Heart right ventricle (tissue), 16 donors: ENCODE data around the gene PAFAH1B1. TPM values are rescaled to one million over a fixed set of nuclear protein-coding genes. Genes with fewer than 3 reads are reported as not detected.
A peak's percentile ranks its signal among the peaks of the same experiment; 100 is the strongest.

Source experiments
- ATAC-seq, 8 donors: fragments of 200-7000 bp; cut with Tn5 transposase; one replicate each; pipeline ENCODE4 v1.9.1; 2020; ENCODE audit warnings: mild to moderate bottlenecking in 8 of 8, moderate library complexity in 8 of 8, moderate number of reproducible peaks in 1 of 8
- DNase-seq, 2 donors: peaks; one replicate each; pipeline ENCODE4 v3.0.0-alpha.2; 2020
- H3K27ac ChIP-seq, 10 donors: fragments of 200-600 bp; sonication (generic) in 2 of 10; one replicate each; pipeline versions ENCODE4 v1.5.0 to v1.8.0; 2020 to 2022; ENCODE audit warnings: mild to moderate bottlenecking in 3 of 10
- H3K27me3 ChIP-seq, 7 donors: fragments of 200-600 bp; one replicate each; pipeline ENCODE4 v1.8.0; 2021 to 2022; ENCODE audit warnings: mild to moderate bottlenecking in 2 of 7
- H3K36me3 ChIP-seq, 9 donors: fragments of 200-600 bp; sonication (generic) in 1 of 9; one replicate each; pipeline versions ENCODE4 v1.5.0 to v1.8.0; 2020 to 2022; ENCODE audit warnings: mild to moderate bottlenecking in 2 of 9
- H3K4me1 ChIP-seq, 9 donors: fragments of 200-600 bp; sonication (generic) in 1 of 9; one replicate each; pipeline versions ENCODE4 v1.5.0 to v1.8.0; 2020 to 2022; ENCODE audit warnings: mild to moderate bottlenecking in 4 of 9
- H3K4me3 ChIP-seq, 10 donors: fragments of 200-600 bp; sonication (generic) in 2 of 10; one replicate each; pipeline versions ENCODE4 v1.5.0 to v1.8.0; 2020 to 2022; ENCODE audit warnings: mild to moderate bottlenecking in 7 of 10, moderate library complexity in 2 of 10
- H3K9me3 ChIP-seq, 11 donors: fragments of 200-600 bp in 10 of 11; sonication (generic) in 2 of 11; one replicate each; pipeline versions ENCODE4 v1.5.0 to v1.8.0; 2013 to 2022; ENCODE audit warnings: mild to moderate bottlenecking in 2 of 11, control low read depth in 1 of 11, moderate library complexity in 1 of 11
- CTCF ChIP-seq, 9 donors: fragments of 200-600 bp; sonication (generic) in 2 of 9; IDR thresholded peaks; one replicate each; pipeline versions ENCODE4 v1.5.0 to v1.8.0; 2021 to 2022; ENCODE audit warnings: antibody characterized with exemption in 9 of 9, mild to moderate bottlenecking in 5 of 9, moderate library complexity in 1 of 9
- WGBS, 2 donors: extraction: QIAGEN DNeasy Blood & Tissue Kit; methylation state at CpG; one replicate each; pipeline ENCODE4 v1.1.7; 2013; ENCODE audit warnings: inconsistent platforms in 1 of 2; 5-methylcytosine and 5-hydroxymethylcytosine counted together
- intact Hi-C, 10 donors: fragments of 100-400 bp; cut with DNase I; formaldehyde crosslinking; loops; one replicate each; pipeline versions ENCODE4 v1.11.1 to v1.14.2; 2022
- polyA plus RNA-seq, 2 donors: library from polyadenylated mRNA; stranded (reverse); fragments of 200-250 nt; gene quantifications; one replicate each; pipeline ENCODE4 v1.2.3, GENCODE V29; 2013
- total RNA-seq, 10 donors: library from RNA; stranded (reverse); fragmentation: NEBNext Ultra II Directional in 3 of 10; extraction: Animal tissue kit (Norgen Biotek cat#: 25700) in 3 of 10; gene quantifications; one replicate each; pipeline versions ENCODE4 v1.2.1 to v1.2.4, GENCODE V29; 2021 to 2023
- donor health status: Arrhythmogenic right ventricular cardiomyopathy.
- donor health status: ischemic (EF 13 %, LVEDD 7.1; RV severe dilation, severe dysfunction).
- donor health status: healthy with polysubstance abuse.
- donor health status: DM: no; HTN: yes; CAD: no.
- donor health status: DM: no; HTN: no; CAD: no.
- donor health status: ischemic (EF 25% LVEDD 6.9; RV normal size, moderate dysfunction).
- donor health status: ischemic (EF 25% LVEDD 5.7; RV mildly dilated, moderate dysfunction).
- donor health status: healthy.
- donor health status: DM: yes; HTN: yes; CAD: no.
- donor health status: Ischemic cardiomyopathy.
- donor health status: ischemic (EF 35%, LVEDD 5.7; RV mildly dilated, moderate dysfunction).
- donor health status: nonischemic (EF 11% LVEDD 7.7; RV severe dilation, severe dysfunction).
- donor health status: DM: yes; HTN: yes; CAD: no.
- donor health status: PGD.
- donor health status: ischemic (EF 29% LVEDD 5.4; RV normal size, mild dysfunction).
- donor health status: nonischemic (EF 23%, LVEDD 6.1; RV moderate dilation, normal function).

Gene PAFAH1B1
- total and polyA plus RNA-seq, 12 donors, result 39.3 to 155 (median 130) TPM

- Histone ChIP-seq H3K4me1 (peaks cover 7 to 51% (median 33%) of the 10 kb centered on the region in 9 donors), H3K4me3 (no peak overlapping the region), H3K27ac (peak overlapping the region in 4 of 10 donors; percentile 43 to 68 (median 51)), H3K36me3 (peaks cover 0 to 64% (median 31%) of the 10 kb centered on the region in 9 donors), H3K9me3 (no peaks in the 10 kb centered on the region), H3K27me3 (no peaks in the 10 kb centered on the region)
- WGBS, 2 donors, result 71 to 76% methylated on average over 15 of the region's 15 CpGs
- DNase-seq, result peak in 1 of 2 donors; percentile 20
- intact Hi-C loops, result loop anchor here in 3 of 10 donors (10.0 kb wide), 2 partner anchors 91 to 171 kb away; partner anchors contain the start of genes METTL16 (in 2 of the 3) and PAFAH1B1 (in 1 of the 3)
- peak in 2 of 8 donors; percentile 2 for ATAC-seq
- TF ChIP-seq CTCF (IDR thresholded peaks at IDR 0.05), result no peak
Measured at GRCh38 chr17:2685696-2686095, 92.2 kb downstream of the PAFAH1B1 start.

- intact Hi-C loops, result loop anchor here in 3 of 10 donors (10.0 kb wide), 2 partner anchors 92 to 172 kb away; partner anchors contain the start of genes METTL16 (in 2 of the 3) and PAFAH1B1 (in 1 of the 3)
- no peak overlapping the region for H3K4me3 ChIP-seq
- H3K27ac ChIP-seq, result peak overlapping the region in 4 of 10 donors; percentile 43 to 68 (median 50)
Measured at GRCh38 chr17:2687074-2687418, 93.6 kb downstream of the PAFAH1B1 start.

GRCh38 chr17:2688351-2689342 is 95.2 kb downstream of the PAFAH1B1 start:
- Histone ChIP-seq H3K4me3 (no peak overlapping the region), H3K9me3 (no peaks in the 10 kb centered on the region), H3K36me3 (peaks cover 0 to 61% (median 36%) of the 10 kb centered on the region in 9 donors), H3K27ac (peak overlapping the region in 4 of 10 donors; percentile 12 to 67 (median 28)), H3K27me3 (no peaks in the 10 kb centered on the region), H3K4me1 (peaks cover 7 to 54% (median 33%) of the 10 kb centered on the region in 9 donors)
- no peak for TF ChIP-seq CTCF (IDR thresholded peaks at IDR 0.05)
- 53 to 54% methylated on average over 27 of the region's 27 CpGs for WGBS, 2 donors
- peak; percentile 6 to 21 for DNase-seq
- intact Hi-C loops, result loop anchor here in 3 of 10 donors (10.0 kb wide), 2 partner anchors 94 to 174 kb away; partner anchors contain the start of genes METTL16 (in 2 of the 3) and PAFAH1B1 (in 1 of the 3)
- peak in 6 of 8 donors; percentile 1 to 55 (median 20) for ATAC-seq

More at GRCh38 chr17:2687074-2687418, 93.6 kb downstream of the PAFAH1B1 start:
- ATAC-seq, result no peak
- Histone ChIP-seq H3K9me3 (no peaks in the 10 kb centered on the region), H3K4me1 (peaks cover 7 to 54% (median 33%) of the 10 kb centered on the region in 9 donors), H3K27me3 (no peaks in the 10 kb centered on the region), H3K36me3 (peaks cover 0 to 61% (median 29%) of the 10 kb centered on the region in 9 donors)
- no peak for DNase-seq
- WGBS, 2 donors, result 77 to 87% methylated on average over 6 of the region's 6 CpGs
- no peak for TF ChIP-seq CTCF (IDR thresholded peaks at IDR 0.05)
